GM18861 (cell line): Measurements from ENCODE around the gene FAM199X.
"Not testable (repeated sequence)": the region's sequence is repeated elsewhere in the genome, so short reads cannot be mapped to it uniquely, and the experiment has no call there.

Experiments used
- ATAC-seq: cut with Tn5 transposase; IDR thresholded peaks from one replicate; pipeline ENCODE4 v1.9.1; 2021; ENCODE audit not compliant: unreplicated experiment

FAM199X gene

DNA sequence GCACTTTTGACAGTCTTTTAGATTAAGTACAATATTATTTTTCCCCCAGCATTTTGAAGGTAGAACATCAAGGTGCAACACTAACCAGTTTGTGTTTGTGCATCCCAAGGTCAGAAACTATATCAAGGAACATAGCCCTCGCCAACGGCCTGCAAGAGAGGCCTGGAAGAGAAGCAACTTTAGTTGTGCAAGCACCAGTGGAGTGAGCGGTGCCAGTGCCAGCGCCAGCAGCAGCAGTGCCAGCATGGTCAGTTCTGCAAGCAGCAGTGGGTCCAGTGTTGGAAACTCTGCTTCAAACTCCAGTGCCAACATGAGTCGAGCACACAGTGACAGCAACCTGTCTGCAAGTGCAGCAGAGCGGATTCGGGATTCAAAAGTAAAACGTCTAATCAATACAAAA, 21.7 kb downstream of the FAM199X start:
- no peak for ATAC-seq

DNA sequence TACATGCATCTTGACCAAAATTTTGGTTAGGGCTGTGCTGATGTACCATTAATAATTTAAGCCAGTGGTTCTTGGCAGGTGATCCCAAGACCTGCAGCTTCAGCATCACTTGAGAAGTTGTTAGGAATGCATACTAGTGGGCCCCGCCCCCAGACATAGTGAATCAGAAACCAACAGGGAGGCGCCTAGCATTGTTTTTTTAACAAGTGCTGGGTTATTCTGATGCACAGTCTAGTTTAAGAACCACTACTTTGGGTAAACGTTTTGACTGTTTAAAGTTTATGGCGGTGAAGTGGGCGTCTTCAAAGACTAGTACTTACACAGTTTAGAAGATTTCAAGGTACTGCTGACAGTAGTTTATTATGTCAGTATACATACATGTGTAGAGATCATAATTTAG, 23.6 kb downstream of the FAM199X start:
- ATAC-seq, result no peak

GRCh38 chrX:104193485-104193884, 27.2 kb downstream of the FAM199X start:
- no peak for ATAC-seq

DNA sequence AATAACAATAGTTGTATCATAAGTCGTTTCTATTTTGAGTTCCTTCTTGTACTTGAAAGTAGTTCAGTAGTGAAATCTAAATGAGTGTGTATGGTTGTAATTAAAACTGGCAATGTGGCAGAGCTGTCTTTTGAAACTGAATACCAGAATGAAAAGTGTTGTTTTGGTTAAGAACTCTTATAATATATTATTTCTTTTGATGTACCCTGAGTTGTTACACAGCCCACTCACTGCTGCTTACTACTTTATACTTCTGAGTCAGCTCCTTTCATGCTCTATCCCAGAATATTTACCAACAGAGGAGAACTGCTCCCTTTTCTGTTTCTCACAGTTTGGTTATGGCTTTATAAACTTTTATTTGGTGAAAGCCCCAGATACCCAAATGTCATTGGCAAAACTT, 28.8 kb downstream of the FAM199X start:
- ATAC-seq, result no peak

DNA sequence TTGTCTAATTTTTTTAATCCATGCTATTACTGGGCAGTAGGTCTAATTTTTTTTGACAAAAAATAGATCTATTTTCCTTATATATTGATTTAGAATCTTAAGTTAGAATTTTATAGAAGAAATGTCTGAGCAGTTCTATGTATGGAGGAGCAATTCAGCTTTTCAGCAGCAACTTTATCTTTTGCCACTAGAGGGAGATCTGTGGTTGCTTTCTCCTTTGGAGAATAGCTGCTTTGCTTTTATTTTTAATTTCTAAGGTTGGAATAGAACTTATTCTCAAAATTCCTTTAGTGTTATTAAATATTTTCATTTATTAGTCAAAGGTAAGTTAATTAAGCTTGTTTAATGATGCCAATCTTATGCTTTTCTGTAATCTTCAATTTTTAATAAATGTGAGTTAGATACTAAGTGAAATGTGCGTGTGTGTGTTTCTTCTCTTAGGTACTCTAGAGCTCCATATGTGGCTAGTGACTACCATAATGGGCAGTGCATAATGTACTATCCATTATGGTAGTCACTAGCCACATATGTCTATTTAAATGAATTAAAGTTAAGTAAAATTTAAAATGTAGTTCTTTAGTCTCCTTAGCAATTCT, 29.3 kb downstream of the FAM199X start:
- peak; percentile 67 for ATAC-seq

- ATAC-seq, result no peak
These were observed 39.3 kb downstream of the FAM199X start for GRCh38 chrX:104205548-104205947.

DNA sequence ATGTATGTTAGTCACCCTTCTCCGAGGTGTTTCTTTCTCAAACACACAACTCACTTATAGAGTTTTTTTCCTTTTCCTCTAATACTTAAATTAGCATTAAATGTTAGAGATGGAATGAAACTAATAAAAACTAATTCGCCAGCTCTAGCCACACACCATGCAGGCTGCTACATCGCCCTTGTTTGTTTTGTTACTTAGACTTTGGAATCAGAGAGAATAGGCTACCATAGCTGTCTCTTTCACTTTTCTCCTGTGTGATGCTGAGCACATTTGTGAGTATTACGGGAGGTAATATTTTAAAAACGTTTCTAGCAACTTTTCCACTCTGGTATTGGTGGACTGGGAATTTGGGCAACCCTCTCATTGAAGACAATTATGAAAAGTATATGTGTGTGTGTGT, 44.9 kb downstream of the FAM199X start:
- ATAC-seq, result no peak

GRCh38 chrX:104230060-104230459, 63.8 kb downstream of the FAM199X start:
- not testable (repeated sequence) for ATAC-seq
